Motor neuron (in vitro differentiated cells): ENCODE measurements around the gene FAM20A. TPM values are rescaled to one million over a fixed set of nuclear protein-coding genes. Genes with fewer than 3 reads are reported as not detected.
A peak's percentile ranks its signal among the peaks of the same experiment; 100 is the strongest.
"Not testable (repeated sequence)": the region's sequence is repeated elsewhere in the genome, so short reads cannot be mapped to it uniquely, and the experiment has no call there.

ENCODE experiments used
- ATAC-seq, 8 experiments: fragments of 200-7000 bp; cut with Tn5 transposase; replicated peaks in 6 of 8; 2 replicates each; pipeline ENCODE4 v1.8.0; 2021; ENCODE audit warnings: mild to moderate bottlenecking in 8 of 8, moderate library complexity in 8 of 8
- H3K27ac ChIP-seq, 2 donors: fragments of 250-450 bp; sonication (Bioruptor Pico); 2 replicates each; pipeline ENCODE4 v1.9.0; 2021; ENCODE audit warnings: antibody characterized with exemption in 2 of 2, mild to moderate bottlenecking in 2 of 2, moderate library complexity in 1 of 2
- H3K4me1 ChIP-seq, 2 donors: fragments of 250-450 bp; sonication (Bioruptor Pico); replicated peaks in 1 of 2; 2 replicates each; pipeline ENCODE4 v1.6.1; 2021; ENCODE audit warnings: antibody characterized with exemption in 2 of 2, mild to moderate bottlenecking in 2 of 2, moderate library complexity in 1 of 2
- H3K4me3 ChIP-seq, 5 donors: fragments of 250-450 bp; sonication (Bioruptor Pico); 2 replicates each; pipeline ENCODE4 v1.9.0; 2021; ENCODE audit warnings: antibody characterized with exemption in 5 of 5, mild to moderate bottlenecking in 5 of 5, moderate library complexity in 4 of 5
- WGBS, 10 experiments: fragments of 450-650 bp; shearing (Covaris generic); methylation state at CpG; one replicate each; pipeline ENCODE4 v1.0.0; 2022; 5-methylcytosine and 5-hydroxymethylcytosine counted together
- in situ Hi-C, 9 experiments: fragments of 400-800 bp; cut with MboI; loops; one replicate each; pipeline ENCODE4 v1.15.0; 2021; ENCODE audit warnings: low sequenced_read_pairs in 9 of 9, low pct_unique_long_range_greater_than_20kb in 2 of 9; ENCODE audit not compliant: unreplicated experiment in 9 of 9
- total RNA-seq, 8 experiments: library from RNA; unstranded; fragments of 300-600 nt; gene quantifications; 2 replicates each; pipeline versions ENCODE4 v1.2.3 to v1.2.4, GENCODE V29; 2022

FAM20A gene
- total RNA-seq, 8 experiments from 2014 or later, result 1.6 to 12.1 (median 3.5) TPM

- no peak overlapping the region for H3K27ac ChIP-seq
- peak in 7 of 8 experiments; percentile 10 to 74 (median 55) for ATAC-seq
- 20 to 93% (median 85%) methylated on average over 2 to 9 of the region's 20 CpGs; no CpG with 5 or more reads in 2 of the 10 experiments for WGBS, 10 experiments
- no peak overlapping the region for H3K4me3 ChIP-seq
- H3K4me1 ChIP-seq, result peaks cover 0 to 2% of the 10 kb centered on the region in 2 donors
- in situ Hi-C loops, result loop anchor here in 4 of 9 experiments (10.0 to 25.0 kb wide), 3 partner anchors 197 to 222 kb away; no protein-coding TSS in a partner anchor
These were observed 61.4 kb downstream of the FAM20A start for GRCh38 chr17:68539548-68540467.

- in situ Hi-C loops, result loop anchor here in 4 of 9 experiments (10.0 to 25.0 kb wide), 3 partner anchors 201 to 226 kb away; no protein-coding TSS in a partner anchor
These were observed 65.2 kb downstream of the FAM20A start for GRCh38 chr17:68535922-68536321.

GRCh38 chr17:68534695-68535088 is 66.5 kb downstream of the FAM20A start:
- H3K27ac ChIP-seq, result no peak overlapping the region
- in situ Hi-C loops, result loop anchor here in 4 of 9 experiments (10.0 to 25.0 kb wide), 3 partner anchors 203 to 228 kb away; no protein-coding TSS in a partner anchor
- H3K4me3 ChIP-seq, result no peak overlapping the region
- H3K4me1 ChIP-seq, result no peaks in the 10 kb centered on the region
- peak in 1 of 8 experiments; percentile 57 for ATAC-seq
- WGBS, 10 experiments, result 22 to 100% (median 90%) methylated on average over 2 to 6 of the region's 6 CpGs; no CpG with 5 or more reads in 1 of the 10 experiments

More at GRCh38 chr17:68535922-68536321, 65.2 kb downstream of the FAM20A start:
- Histone ChIP-seq H3K4me1 (no peaks in the 10 kb centered on the region), H3K27ac (no peak overlapping the region), H3K4me3 (no peak overlapping the region)
- ATAC-seq, result no peak
- WGBS, 10 experiments, result 83 to 100% (median 98%) methylated on average over 1 to 3 of the region's 3 CpGs; no CpG with 5 or more reads in 2 of the 10 experiments

- peak in 3 of 8 experiments; percentile 25 to 59 (median 31) for ATAC-seq
- no peak overlapping the region for H3K27ac ChIP-seq
- H3K4me3 ChIP-seq, result no peak overlapping the region
- 7 to 100% (median 87%) methylated on average over 1 to 6 of the region's 6 CpGs for WGBS, 10 experiments
- H3K4me1 ChIP-seq, result no peaks in the 10 kb centered on the region
- in situ Hi-C loops, result loop anchor here in 4 of 9 experiments (10.0 to 25.0 kb wide), 3 partner anchors 203 to 228 kb away; no protein-coding TSS in a partner anchor
These were observed 67.1 kb downstream of the FAM20A start for GRCh38 chr17:68533887-68534694.

GRCh38 chr17:68532826-68533225 is 68.3 kb downstream of the FAM20A start:
- no peak for ATAC-seq
- WGBS, 10 experiments, result 20 to 100% (median 91%) methylated on average over 1 to 3 of the region's 3 CpGs; no CpG with 5 or more reads in 2 of the 10 experiments
- Histone ChIP-seq H3K4me1 (no peaks in the 10 kb centered on the region), H3K27ac (no peak overlapping the region), H3K4me3 (no peak overlapping the region)
- in situ Hi-C loops, result loop anchor here in 4 of 9 experiments (10.0 to 25.0 kb wide), 3 partner anchors 204 to 229 kb away; no protein-coding TSS in a partner anchor

- H3K4me3 ChIP-seq, result no peak overlapping the region
- ATAC-seq, result no peak
- no peaks in the 10 kb centered on the region for H3K4me1 ChIP-seq
- WGBS, 10 experiments, result 42 to 100% (median 93%) methylated on average over 1 to 4 of the region's 4 CpGs
- in situ Hi-C loops, result loop anchor here in 4 of 9 experiments (10.0 to 25.0 kb wide), 3 partner anchors 206 to 231 kb away; no protein-coding TSS in a partner anchor
- H3K27ac ChIP-seq, result no peak overlapping the region
These were observed 69.9 kb downstream of the FAM20A start for GRCh38 chr17:68531252-68531651.

GRCh38 chr17:68527314-68527713 is 73.9 kb downstream of the FAM20A start:
- no peak for ATAC-seq
- H3K27ac ChIP-seq, result no peak overlapping the region
- 56 to 97% (median 94%) methylated on average over 2 to 4 of the region's 4 CpGs for WGBS, 10 experiments
- H3K4me3 ChIP-seq, result no peak overlapping the region
- no peaks in the 10 kb centered on the region for H3K4me1 ChIP-seq
- in situ Hi-C loops, result loop anchor here in 4 of 9 experiments (10.0 to 25.0 kb wide), 3 partner anchors 210 to 235 kb away; no protein-coding TSS in a partner anchor

GRCh38 chr17:68526548-68526947 is 74.6 kb downstream of the FAM20A start:
- ATAC-seq, result no peak
- Histone ChIP-seq H3K27ac (no peak overlapping the region), H3K4me3 (no peak overlapping the region), H3K4me1 (no peaks in the 10 kb centered on the region)
- in situ Hi-C loops, result loop anchor here in 4 of 9 experiments (10.0 to 25.0 kb wide), 3 partner anchors 211 to 236 kb away; no protein-coding TSS in a partner anchor
- 50 to 100% (median 90%) methylated on average over 1 to 3 of the region's 3 CpGs for WGBS, 10 experiments

GRCh38 chr17:68522266-68522665 is 78.9 kb downstream of the FAM20A start:
- in situ Hi-C loops, result loop anchor here in 1 of 9 experiments (10.0 kb wide), 1 partner anchor 233 kb away; no protein-coding TSS in a partner anchor
- no peaks in the 10 kb centered on the region for H3K4me1 ChIP-seq
- no peak overlapping the region for H3K27ac ChIP-seq
- H3K4me3 ChIP-seq, result no peak overlapping the region
- no peak for ATAC-seq

- ATAC-seq, result peak in 2 of 8 experiments; percentile 25 to 26
- H3K27ac ChIP-seq, result no peak overlapping the region
- peaks cover 0 to 5% of the 10 kb centered on the region in 2 donors for H3K4me1 ChIP-seq
- in situ Hi-C loops, result loop anchor here in 1 of 9 experiments (10.0 kb wide), 1 partner anchor 235 kb away; no protein-coding TSS in a partner anchor
- H3K4me3 ChIP-seq, result no peak overlapping the region
- 14 to 100% (median 80%) methylated on average over 1 of the region's 1 CpG; no CpG with 5 or more reads in 4 of the 10 experiments for WGBS, 10 experiments
These were observed 81.3 kb downstream of the FAM20A start for GRCh38 chr17:68519911-68520310.

- H3K27ac ChIP-seq, H3K4me3 ChIP-seq, in situ Hi-C loops, ATAC-seq: not testable (repeated sequence)
- 43 to 100% (median 94%) methylated on average over 1 to 3 of the region's 3 CpGs; no CpG with 5 or more reads in 2 of the 10 experiments for WGBS, 10 experiments
- H3K4me1 ChIP-seq, result peaks cover 7 to 12% of the 10 kb centered on the region in 2 donors
These were observed 82.1 kb downstream of the FAM20A start for GRCh38 chr17:68519051-68519450.
